GM12878 (cell line): ENCODE results near the gene KDM4C. TPM values are rescaled to one million over a fixed set of nuclear protein-coding genes. Genes with fewer than 3 reads are reported as not detected.

ENCODE experiments used
- ATAC-seq: fragments of 200-7000 bp; cut with Tn5 transposase; 3 replicates; pipeline ENCODE4 v1.9.1; 2020; ENCODE audit warnings: mild to moderate bottlenecking, moderate library complexity
- BruUV-seq: library from RNA; stranded (reverse); fragments of 400-500 nt; replicated peaks from 2 replicates; lab custom pipeline; 2021; lab: Mats Ljungman, UMichigan
- CTCF ChIA-PET: fragments of 300-600 bp; sonication (Branson Sonifier 250); formaldehyde crosslinking; extraction: SDS; loops from one replicate; lab custom pipeline; 2021; ENCODE audit warnings: inconsistent platforms; lab: Yijun Ruan, JAX
- POLR2A ChIA-PET: fragments of 350-600 bp; formaldehyde crosslinking; extraction: SDS; loops from one replicate; lab custom pipeline; 2021; ENCODE audit warnings: inconsistent platforms; lab: Charles Lee
- RAD21 ChIA-PET: fragments of 300-600 bp; sonication (Branson Sonifier 250); formaldehyde crosslinking; loops from one replicate; lab custom pipeline; 2023; ENCODE audit warnings: antibody characterized with exemption; ENCODE audit not compliant: unreplicated experiment; lab: Charles Lee
- SMC1A ChIA-PET: fragments of 300-600 bp; sonication (Branson Sonifier 250); formaldehyde crosslinking; loops from one replicate; lab custom pipeline; 2023; ENCODE audit not compliant: unreplicated experiment, uncharacterized antibody; lab: Charles Lee
- DNase-seq: peaks from one replicate; pipeline ENCODE4 v3.0.0-alpha.2; 2011; ENCODE audit warnings: low read depth, low spot score
- FAIRE-seq: peaks from 3 replicates; lab custom pipeline; 2011; peaks lifted over from hg19 to GRCh38; lab: Jason Lieb, UNC
- H2AFZ ChIP-seq: 2 replicates; pipeline ENCODE4 v1.6.0; 2011; ENCODE audit warnings: low read depth, low read length, control low read depth; ENCODE audit not compliant: control insufficient read depth
- H3K27ac ChIP-seq: 2 replicates; pipeline ENCODE4 v1.5.1; 2011; ENCODE audit warnings: control low read depth; ENCODE audit not compliant: control insufficient read depth, insufficient read depth
- H3K27me3 ChIP-seq, 2 experiments: replicated peaks in 1 of 2; 2 replicates each; pipeline versions ENCODE4 v1.6.0 to v1.6.1; 2011; ENCODE audit warnings: low read length in 1 of 2; ENCODE audit not compliant: control insufficient read depth in 2 of 2, insufficient read depth in 2 of 2
- H3K36me3 ChIP-seq, 2 experiments: 2 replicates each; pipeline ENCODE4 v1.5.1; 2011; ENCODE audit warnings: low read length in 1 of 2; ENCODE audit not compliant: control insufficient read depth in 2 of 2, insufficient read depth in 2 of 2
- H3K4me1 ChIP-seq: 2 replicates; pipeline ENCODE4 v1.6.1; 2011; ENCODE audit warnings: mild to moderate bottlenecking, low read length, moderate library complexity, mixed read lengths; ENCODE audit not compliant: control insufficient read depth, insufficient read depth
- H3K4me2 ChIP-seq: 2 replicates; pipeline ENCODE4 v1.6.0; 2011; ENCODE audit warnings: control low read depth; ENCODE audit not compliant: control insufficient read depth, insufficient read depth
- H3K4me3 ChIP-seq: fragments of 200-600 bp; sonication (generic); 2 replicates; pipeline ENCODE4 v1.5.1; 2016
- H3K79me2 ChIP-seq: 2 replicates; pipeline ENCODE4 v1.6.0; 2011; ENCODE audit warnings: low read length; ENCODE audit not compliant: control insufficient read depth, insufficient read depth
- H3K9ac ChIP-seq: 2 replicates; pipeline ENCODE4 v1.8.0; 2011; ENCODE audit warnings: low read length, control low read depth, mixed read lengths; ENCODE audit not compliant: control insufficient read depth, insufficient read depth
- H3K9me3 ChIP-seq: replicated peaks from 3 replicates; pipeline ENCODE4 v1.5.1; 2011; ENCODE audit warnings: mild to moderate bottlenecking, low read length; ENCODE audit not compliant: control insufficient read depth, insufficient read depth
- H4K20me1 ChIP-seq: 2 replicates; pipeline ENCODE4 v1.6.0; 2011; ENCODE audit not compliant: control insufficient read depth, insufficient read depth
- CREB1 ChIP-seq: IDR thresholded peaks from 2 replicates; pipeline ENCODE4 v1.6.1; 2012; ENCODE audit warnings: low read depth, mild to moderate bottlenecking, inconsistent platforms
- RAD21 ChIP-seq: IDR thresholded peaks from 2 replicates; pipeline ENCODE4 v1.6.1; 2011; ENCODE audit warnings: mild to moderate bottlenecking, low read depth, low read length, moderate library complexity; ENCODE audit not compliant: insufficient read depth
- WGBS: methylation state at CpG from one replicate; pipeline ENCODE4 v1.1.6; 2016; ENCODE audit warnings: low lambda C conversion rate; ENCODE audit not compliant: insufficient replicate concordance, insufficient coverage; ENCODE audit errors: missing lambda C conversion rate; 5-methylcytosine and 5-hydroxymethylcytosine counted together
- in situ Hi-C: fragments of 300-500 bp; cut with MboI; formaldehyde crosslinking; loops from 9 replicates; pipeline ENCODE4 v1.14.3; 2018; ENCODE audit warnings: mixed read lengths
- intact Hi-C: fragments of 100-400 bp; cut with micrococcal nuclease; formaldehyde crosslinking; loops from one replicate; pipeline ENCODE4 v1.14.2; 2022; ENCODE audit not compliant: unreplicated experiment
- polyA plus RNA-seq, 11 experiments: library from polyadenylated mRNA; depleted of rRNA in 4 of 11; unstranded in 6 of 11; stranded (reverse) in 5 of 11; fragments of >200 nt; fragmentation: Nextera tagmentation in 4 of 11; fragmentation: Illumina TruSeq in 1 of 11; extraction: Ambion mirVana in 4 of 11; extraction: Trizol in 1 of 11; gene quantifications; 1 replicate in 1 of 11; 2 replicates in 10 of 11; pipeline versions ENCODE4 v1.2.1 to v1.2.3, GENCODE V29; 2011 to 2016; ENCODE audit warnings: inconsistent platforms in 2 of 11, missing spikeins in 2 of 11, low read depth in 1 of 11
- total RNA-seq, 4 experiments: library from RNA; depleted of rRNA in 3 of 4; stranded (reverse); fragments of >200 nt in 3 of 4; fragmentation: Illumina TruSeq in 1 of 4; extraction: Trizol in 1 of 4; gene quantifications; 2 replicates each; pipeline versions ENCODE4 v1.2.1 to v1.2.3, GENCODE V29; 2013 to 2021
- TF ChIP-seq, protein P1 (sequence below): fragments of 150-350 bp; IDR thresholded peaks from 2 replicates; pipeline ENCODE4 v1.6.1; 2014; ENCODE audit warnings: mild to moderate bottlenecking, low read depth, low read length
- TF ChIP-seq, protein P2 (sequence below): fragments of 450-650 bp; IDR thresholded peaks from 2 replicates; pipeline ENCODE4 v1.6.1; 2017; ENCODE audit warnings: mild to moderate bottlenecking, low read depth, inconsistent platforms; ENCODE audit not compliant: poor library complexity, severe bottlenecking
- TF ChIP-seq, protein P3 (sequence below): IDR thresholded peaks from 2 replicates; pipeline ENCODE4 v1.6.1; 2011; ENCODE audit warnings: borderline replicate concordance, low read depth, mild to moderate bottlenecking, moderate library complexity, mixed read lengths, low read length; ENCODE audit not compliant: insufficient read depth; ENCODE audit errors: extremely low read length

The KDM4C gene
- total and polyA plus RNA-seq, 10 of the 15 experiments (the other 5 are each of a cell fraction or from before 2014, with no cell fraction given): 6.8 to 41.2 (median 20.1) TPM

DNA sequence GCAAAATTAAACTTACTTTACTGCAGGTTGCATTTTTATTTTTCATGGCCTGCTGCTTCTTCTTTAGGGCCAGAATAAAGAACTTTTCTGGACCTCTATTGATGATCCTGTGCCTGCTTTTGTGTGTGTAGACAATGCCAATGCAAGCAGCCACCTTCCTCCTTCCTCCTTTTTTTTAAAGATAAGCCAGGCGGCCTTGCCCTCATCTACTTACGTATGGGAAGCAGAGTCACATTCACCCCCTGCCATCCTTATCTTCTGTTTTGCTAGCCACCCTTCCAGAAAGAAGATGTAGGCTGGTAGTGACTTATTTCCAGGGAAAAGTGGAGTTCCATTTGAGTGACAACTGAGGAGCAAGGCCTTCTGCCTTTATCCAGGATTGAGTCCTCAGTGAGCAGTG, 122.9 kb downstream of the KDM4C start:
- ATAC-seq: no peak
- Histone ChIP-seq H3K9ac (no peak overlapping the region), H3K27me3 (no peaks in the 10 kb centered on the region), H3K4me1 (no peaks in the 10 kb centered on the region), H4K20me1 (no peaks in the 10 kb centered on the region; the same call in 1 of the 2 replicates), H3K4me2 (no peak overlapping the region), H3K79me2 (no peaks in the 10 kb centered on the region; the same call in 1 of the 2 replicates), H2AFZ (no peak overlapping the region), H3K36me3 (peaks cover 0 to 2% of the 10 kb centered on the region in 2 experiments; a peak in 1 of 4 replicates), H3K4me3 (no peak overlapping the region), H3K27ac (no peak overlapping the region), H3K9me3 (no peaks in the 10 kb centered on the region)
- SMC1A ChIA-PET: no interaction called here
- no TSS peak for BruUV-seq
- no peak for DNase-seq
- FAIRE-seq: no peak
- in situ Hi-C loops (no loop called here), intact Hi-C loops (no loop called here)
- CTCF ChIA-PET: no interaction called here
- RAD21 ChIA-PET: no interaction called here
- POLR2A ChIA-PET: no interaction called here
- WGBS: 100% methylated on average over 2 of the region's 2 CpGs
- TF ChIP-seq RAD21: no peak
- TF ChIP-seq, protein P1, sequence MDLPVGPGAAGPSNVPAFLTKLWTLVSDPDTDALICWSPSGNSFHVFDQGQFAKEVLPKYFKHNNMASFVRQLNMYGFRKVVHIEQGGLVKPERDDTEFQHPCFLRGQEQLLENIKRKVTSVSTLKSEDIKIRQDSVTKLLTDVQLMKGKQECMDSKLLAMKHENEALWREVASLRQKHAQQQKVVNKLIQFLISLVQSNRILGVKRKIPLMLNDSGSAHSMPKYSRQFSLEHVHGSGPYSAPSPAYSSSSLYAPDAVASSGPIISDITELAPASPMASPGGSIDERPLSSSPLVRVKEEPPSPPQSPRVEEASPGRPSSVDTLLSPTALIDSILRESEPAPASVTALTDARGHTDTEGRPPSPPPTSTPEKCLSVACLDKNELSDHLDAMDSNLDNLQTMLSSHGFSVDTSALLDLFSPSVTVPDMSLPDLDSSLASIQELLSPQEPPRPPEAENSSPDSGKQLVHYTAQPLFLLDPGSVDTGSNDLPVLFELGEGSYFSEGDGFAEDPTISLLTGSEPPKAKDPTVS: no peak
- TF ChIP-seq, protein P2, sequence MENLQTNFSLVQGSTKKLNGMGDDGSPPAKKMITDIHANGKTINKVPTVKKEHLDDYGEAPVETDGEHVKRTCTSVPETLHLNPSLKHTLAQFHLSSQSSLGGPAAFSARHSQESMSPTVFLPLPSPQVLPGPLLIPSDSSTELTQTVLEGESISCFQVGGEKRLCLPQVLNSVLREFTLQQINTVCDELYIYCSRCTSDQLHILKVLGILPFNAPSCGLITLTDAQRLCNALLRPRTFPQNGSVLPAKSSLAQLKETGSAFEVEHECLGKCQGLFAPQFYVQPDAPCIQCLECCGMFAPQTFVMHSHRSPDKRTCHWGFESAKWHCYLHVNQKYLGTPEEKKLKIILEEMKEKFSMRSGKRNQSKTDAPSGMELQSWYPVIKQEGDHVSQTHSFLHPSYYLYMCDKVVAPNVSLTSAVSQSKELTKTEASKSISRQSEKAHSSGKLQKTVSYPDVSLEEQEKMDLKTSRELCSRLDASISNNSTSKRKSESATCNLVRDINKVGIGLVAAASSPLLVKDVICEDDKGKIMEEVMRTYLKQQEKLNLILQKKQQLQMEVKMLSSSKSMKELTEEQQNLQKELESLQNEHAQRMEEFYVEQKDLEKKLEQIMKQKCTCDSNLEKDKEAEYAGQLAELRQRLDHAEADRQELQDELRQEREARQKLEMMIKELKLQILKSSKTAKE: no peak
- TF ChIP-seq, protein P3, sequence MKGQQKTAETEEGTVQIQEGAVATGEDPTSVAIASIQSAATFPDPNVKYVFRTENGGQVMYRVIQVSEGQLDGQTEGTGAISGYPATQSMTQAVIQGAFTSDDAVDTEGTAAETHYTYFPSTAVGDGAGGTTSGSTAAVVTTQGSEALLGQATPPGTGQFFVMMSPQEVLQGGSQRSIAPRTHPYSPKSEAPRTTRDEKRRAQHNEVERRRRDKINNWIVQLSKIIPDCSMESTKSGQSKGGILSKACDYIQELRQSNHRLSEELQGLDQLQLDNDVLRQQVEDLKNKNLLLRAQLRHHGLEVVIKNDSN: no peak
- TF ChIP-seq CREB1: no peak
